ENCODE data around the gene KLF13.

The KLF13 gene

GRCh38 chr15:31385736-31386135 is 59.1 kb downstream of the KLF13 start:
- no peak for TF ChIP-seq CTCF (IDR thresholded peaks at IDR 0.05; ENCODE audit: borderline replicate concordance, insufficient read depth, low read depth, low read length)
- H3K4me3 ChIP-seq (ENCODE audit: low read depth, low read length): no peak overlapping the region

GRCh38 chr15:31387092-31387478 is 60.5 kb downstream of the KLF13 start:
- TF ChIP-seq CTCF (IDR thresholded peaks at IDR 0.05; ENCODE audit: borderline replicate concordance, insufficient read depth, low read depth, low read length): no peak
- no peak overlapping the region for H3K4me3 ChIP-seq (ENCODE audit: low read depth, low read length)

- no peak overlapping the region for H3K4me3 ChIP-seq (ENCODE audit: low read depth, low read length)
- TF ChIP-seq CTCF (IDR thresholded peaks at IDR 0.05; ENCODE audit: borderline replicate concordance, insufficient read depth, low read depth, low read length): no peak
Measured at GRCh38 chr15:31387479-31388118, 61.0 kb downstream of the KLF13 start.

GRCh38 chr15:31389576-31389975 is 62.9 kb downstream of the KLF13 start:
- no peak for TF ChIP-seq CTCF (IDR thresholded peaks at IDR 0.05; ENCODE audit: borderline replicate concordance, insufficient read depth, low read depth, low read length)
- no peak overlapping the region for H3K4me3 ChIP-seq (ENCODE audit: low read depth, low read length)

- H3K4me3 ChIP-seq (ENCODE audit: low read depth, low read length): no peak overlapping the region
- TF ChIP-seq CTCF (IDR thresholded peaks at IDR 0.05; ENCODE audit: borderline replicate concordance, insufficient read depth, low read depth, low read length): no peak
Measured at GRCh38 chr15:31390029-31390428, 63.4 kb downstream of the KLF13 start.

GRCh38 chr15:31390777-31391486 is 64.3 kb downstream of the KLF13 start:
- TF ChIP-seq CTCF (IDR thresholded peaks at IDR 0.05; ENCODE audit: borderline replicate concordance, insufficient read depth, low read depth, low read length): no peak
- H3K4me3 ChIP-seq (ENCODE audit: low read depth, low read length): no peak overlapping the region
